T47D (cell line): ENCODE measurements around the gene RFWD3.

Experiments used
- DNase-seq, 2 experiments: peaks; one replicate each; pipeline versions ENCODE4 v3.0.0 to v3.0.0-alpha.2; 2011 to 2012; ENCODE audit warnings: low read depth in 1 of 2, low spot score in 1 of 2
- JUND ChIP-seq: IDR thresholded peaks from 2 replicates; pipeline ENCODE4 v1.6.1; 2012; ENCODE audit warnings: low read depth
- in situ Hi-C: cut with HindIII; loops from 2 replicates; pipeline ENCODE4 v1.10.0; 2016; ENCODE audit warnings: low sequenced_read_pairs, low pct_unique_long_range_greater_than_20kb

Gene RFWD3

GRCh38 chr16:74666425-74667254, at the start of gene RFWD3:
Gene RFWD3, minus strand, starts transcription at chr16:74666877. Its CDS starts 5,428 bp downstream, at chr16:74661449.
- DNase-seq = peak; percentile 99 to 100
- no peak for TF ChIP-seq JUND
- in situ Hi-C loops = no loop called here

- no peak for TF ChIP-seq JUND
- in situ Hi-C loops = no loop called here
- DNase-seq = no peak
These were observed 49.7 kb upstream of the RFWD3 start for GRCh38 chr16:74716355-74716754.

- no peak for DNase-seq
- no peak for TF ChIP-seq JUND
- in situ Hi-C loops = no loop called here
These were observed 47.2 kb upstream of the RFWD3 start for GRCh38 chr16:74713876-74714275.

DNA sequence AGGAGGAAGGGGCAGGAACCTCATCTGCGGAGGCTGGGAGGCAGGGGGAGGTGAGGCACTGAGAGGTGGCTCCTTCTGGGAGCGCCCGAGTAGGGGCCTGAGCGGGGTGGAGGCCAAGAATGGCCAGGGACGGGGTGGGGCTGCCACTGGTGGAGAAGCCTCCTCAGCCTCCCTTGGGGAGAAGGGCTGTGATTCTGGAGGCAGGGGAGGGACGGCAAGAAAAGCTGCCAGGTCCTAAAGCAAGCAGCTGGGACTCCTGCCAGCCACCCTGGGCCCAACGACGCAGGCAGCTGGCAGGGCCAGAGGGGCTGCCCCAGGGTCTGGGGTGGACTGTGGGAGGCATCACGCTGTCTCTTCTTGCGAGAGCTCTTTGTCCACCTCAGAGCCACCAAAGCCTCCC, 46.6 kb upstream of the RFWD3 start:
- in situ Hi-C loops = no loop called here
- DNase-seq = no peak

GRCh38 chr16:74711938-74712337, 45.3 kb upstream of the RFWD3 start:
- TF ChIP-seq JUND = no peak
- no peak for DNase-seq
- in situ Hi-C loops = no loop called here

More for the DNA sequence above, 46.6 kb upstream of the RFWD3 start:
- TF ChIP-seq JUND = no peak

DNA sequence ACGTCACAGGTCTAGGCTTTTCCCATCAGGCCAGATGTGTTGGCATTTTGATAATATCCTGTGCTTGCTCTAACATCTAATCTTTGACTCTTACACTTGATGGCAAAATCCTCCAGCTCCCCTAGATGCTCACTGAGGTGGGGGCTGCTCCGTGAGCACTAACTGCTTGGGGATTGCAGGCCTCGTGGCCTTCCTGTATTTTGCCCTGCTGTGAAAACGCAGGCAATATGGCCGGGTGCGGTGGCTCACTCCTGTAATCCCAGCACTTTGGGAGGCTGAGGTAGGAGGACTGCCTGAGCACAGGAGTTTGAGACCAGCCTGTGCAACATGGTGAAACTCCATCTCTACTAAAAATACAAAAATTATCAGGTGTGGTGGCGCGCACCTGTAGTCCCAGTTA, 43.7 kb upstream of the RFWD3 start:
- TF ChIP-seq JUND = no peak
- in situ Hi-C loops = no loop called here
- DNase-seq = no peak

GRCh38 chr16:74709441-74709877, 42.8 kb upstream of the RFWD3 start:
- DNase-seq = peak; percentile 69 to 82
- TF ChIP-seq JUND = no peak
- in situ Hi-C loops = no loop called here

DNA sequence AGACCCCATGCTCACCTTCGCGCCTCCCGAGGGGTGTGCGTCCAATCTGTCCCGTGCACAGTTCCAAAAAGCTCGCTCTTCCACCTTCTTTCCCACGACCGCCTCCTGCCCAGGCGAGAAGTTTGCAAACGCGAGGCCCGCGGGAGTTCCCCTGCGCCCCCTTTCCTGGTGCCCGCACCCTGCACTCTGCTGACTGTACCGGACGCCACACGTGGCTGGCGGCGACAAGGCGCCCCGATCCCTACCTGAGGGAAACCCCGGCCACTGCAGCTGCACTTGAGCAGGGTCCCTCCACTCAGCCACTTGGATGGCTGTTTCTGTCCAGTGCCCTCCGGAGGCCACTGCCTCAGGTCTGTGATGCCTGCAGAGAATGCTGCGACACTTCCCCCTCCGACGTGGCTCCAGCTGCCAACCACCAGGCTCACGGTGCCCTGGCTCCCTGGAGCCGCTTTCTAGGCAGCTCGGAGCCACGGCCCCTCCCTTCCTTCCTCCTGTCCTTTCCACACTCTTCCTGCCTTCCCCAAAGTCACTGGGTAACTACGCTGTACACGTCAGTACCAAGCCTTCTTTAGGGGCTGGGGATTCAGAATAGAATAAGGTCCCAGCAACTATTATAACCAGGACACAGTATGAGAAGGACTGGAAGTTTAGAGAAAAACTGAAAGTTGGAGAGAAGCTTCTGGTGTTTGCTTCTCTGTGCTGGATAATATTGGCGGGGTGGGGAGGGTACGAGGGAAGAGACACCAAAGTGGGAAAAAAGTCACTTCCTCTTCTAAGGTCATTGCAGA, 34.0 kb upstream of the RFWD3 start, which contains the start of gene MLKL:
Gene MLKL, minus strand, starts transcription at position 425 of the 788 bp plus-strand sequence. CDS start 5,105 bp downstream, outside the sequence.
- TF ChIP-seq JUND = no peak
- in situ Hi-C loops = no loop called here
- peak; percentile 64 to 73 for DNase-seq

GRCh38 chr16:74700116-74700437, 33.4 kb upstream of the RFWD3 start:
- TF ChIP-seq JUND = no peak
- DNase-seq = peak; percentile 34 to 49
- in situ Hi-C loops = no loop called here

DNA sequence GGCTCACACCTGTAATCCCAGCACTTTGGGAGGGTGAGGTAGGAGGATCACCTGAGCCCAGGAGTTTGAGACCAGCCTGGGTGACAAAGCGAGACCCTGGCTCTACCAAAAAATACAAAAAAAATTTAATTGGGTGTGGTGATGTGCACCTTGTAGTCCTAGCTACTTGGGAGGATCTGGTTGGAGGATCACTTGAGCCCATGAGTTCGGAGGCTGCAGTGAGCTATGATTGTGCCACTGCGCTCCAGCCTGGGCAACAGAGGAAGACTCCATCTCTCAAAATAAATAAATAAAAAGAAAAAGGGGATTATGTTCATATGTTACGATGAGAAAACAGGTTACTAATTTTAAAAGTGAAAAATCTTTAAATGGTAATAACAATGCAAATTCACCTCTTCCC, 33.0 kb upstream of the RFWD3 start:
- DNase-seq = no peak
- in situ Hi-C loops = no loop called here
- TF ChIP-seq JUND = no peak

GRCh38 chr16:74698222-74698621, 31.5 kb upstream of the RFWD3 start:
- TF ChIP-seq JUND = no peak
- DNase-seq = no peak
- in situ Hi-C loops = no loop called here

GRCh38 chr16:74695450-74696422, 29.1 kb upstream of the RFWD3 start:
- no peak for TF ChIP-seq JUND
- peak; percentile 92 to 93 for DNase-seq
- in situ Hi-C loops = no loop called here
